GM21390 (cell line): ENCODE results near the gene SAMD3.
"Not testable (repeated sequence)": the region's sequence is repeated elsewhere in the genome, so short reads cannot be mapped to it uniquely, and the experiment has no call there.

Experiments
- ATAC-seq: cut with Tn5 transposase; IDR thresholded peaks from one replicate; pipeline ENCODE4 v1.9.1; 2021; ENCODE audit not compliant: unreplicated experiment

The SAMD3 gene

GRCh38 chr6:130222775-130223174, at the start of gene SAMD3:
Gene SAMD3, minus strand, starts transcription at chr6:130222951. Its CDS starts 7,678 bp downstream, at chr6:130215273.
- no peak for ATAC-seq

- ATAC-seq, result peak; percentile 55
Measured at GRCh38 chr6:130269969-130270635, 47.4 kb upstream of the SAMD3 start.

DNA sequence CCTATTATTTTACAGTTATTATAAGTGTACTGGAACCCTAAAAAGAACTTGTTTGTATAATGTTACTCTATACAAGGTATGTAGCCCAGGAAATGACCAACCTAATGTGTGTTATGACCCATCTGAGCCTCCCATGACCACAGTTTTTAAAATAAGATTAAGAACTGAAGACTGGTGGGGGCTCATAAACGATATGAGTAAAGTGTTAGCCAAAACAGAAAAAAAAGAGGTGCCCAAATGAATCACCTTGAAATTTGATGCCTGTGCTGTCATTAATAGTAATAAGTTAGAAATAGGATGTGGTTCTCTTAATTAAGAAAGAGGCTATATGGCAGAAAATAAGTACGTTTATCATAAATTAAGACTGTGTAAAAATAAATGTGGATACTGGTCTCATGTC, 42.8 kb upstream of the SAMD3 start:
- not testable (repeated sequence) for ATAC-seq

GRCh38 chr6:130262008-130262407, 39.3 kb upstream of the SAMD3 start:
- no peak for ATAC-seq

- not testable (repeated sequence) for ATAC-seq
Measured at GRCh38 chr6:130261558-130261957, 38.8 kb upstream of the SAMD3 start.

GRCh38 chr6:130260614-130261241, 38.0 kb upstream of the SAMD3 start:
- ATAC-seq, result peak; percentile 36

GRCh38 chr6:130260050-130260462, 37.3 kb upstream of the SAMD3 start:
- peak; percentile 59 for ATAC-seq

GRCh38 chr6:130259557-130259956, 36.8 kb upstream of the SAMD3 start:
- ATAC-seq, result peak; percentile 4

GRCh38 chr6:130259140-130259539, 36.4 kb upstream of the SAMD3 start:
- ATAC-seq, result no peak

DNA sequence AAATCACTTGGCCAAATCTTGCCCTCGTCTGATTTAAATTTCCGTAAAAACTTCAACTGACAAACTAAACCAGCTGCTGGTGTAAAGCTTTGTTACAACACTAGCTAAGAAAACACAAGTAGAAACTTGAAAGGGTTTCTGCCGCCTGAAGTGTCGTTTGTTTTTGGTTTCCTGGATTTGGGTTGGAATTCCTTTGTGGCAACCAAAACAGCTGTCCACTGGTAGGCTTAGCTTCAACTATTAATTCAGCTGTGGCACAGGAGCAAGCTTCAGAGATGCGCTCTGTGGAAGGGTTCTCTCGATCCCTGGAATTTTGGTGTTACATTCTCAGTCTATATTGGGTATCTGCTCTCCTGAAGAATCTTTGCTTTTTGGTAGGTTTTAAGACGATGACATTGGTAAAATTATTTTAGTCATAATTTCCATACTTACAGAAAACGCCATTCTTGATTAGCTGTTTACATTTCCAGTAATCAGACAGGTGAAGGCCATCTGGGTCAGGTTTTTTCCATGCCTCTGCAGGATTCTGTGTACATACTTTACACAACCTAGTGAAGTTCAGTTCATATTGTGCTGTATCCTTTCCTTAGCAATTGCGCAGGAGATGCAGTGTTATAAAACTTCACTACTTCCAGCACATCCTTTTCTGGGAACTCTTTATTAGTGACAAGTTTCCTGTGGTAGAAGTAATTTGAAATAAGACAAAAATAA, 29.9 kb upstream of the SAMD3 start:
- no peak for ATAC-seq

DNA sequence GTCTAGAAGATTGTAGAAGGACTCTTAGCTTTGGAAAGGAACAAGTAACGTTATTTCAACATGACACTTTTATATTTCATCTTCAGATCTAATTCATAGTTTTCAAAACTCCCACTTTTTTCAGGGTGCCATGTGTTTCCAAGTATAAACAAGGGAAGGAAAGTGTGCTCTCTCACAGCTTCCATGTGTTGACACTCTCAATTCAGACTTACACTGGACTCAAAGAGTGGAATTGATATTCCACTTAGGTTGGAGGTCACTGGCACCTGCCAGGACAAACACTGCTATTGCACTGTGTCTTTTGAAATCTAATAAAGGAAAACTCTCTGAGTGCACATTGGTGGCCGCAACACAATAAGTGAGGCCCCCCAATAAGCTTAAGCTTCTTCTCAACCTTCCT, 22.5 kb upstream of the SAMD3 start:
- no peak for ATAC-seq

DNA sequence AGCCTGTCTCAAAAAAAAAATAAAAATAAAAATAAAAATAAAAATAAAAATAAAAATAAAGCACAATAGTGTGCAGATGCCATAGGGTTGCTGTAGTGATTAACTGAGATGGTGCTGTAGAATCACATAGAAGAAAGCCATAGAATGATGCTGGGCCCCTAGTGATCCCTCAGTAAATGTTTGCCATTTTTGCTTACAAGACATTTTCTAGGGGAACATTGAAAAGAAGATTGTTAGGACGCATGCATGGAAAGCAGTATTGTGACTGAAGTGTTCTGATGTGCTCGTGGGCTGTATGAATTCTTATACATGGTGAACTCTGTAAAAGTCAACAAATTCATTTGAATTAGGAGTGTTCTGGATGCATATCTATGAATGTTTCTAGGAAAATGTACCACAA, 22.0 kb upstream of the SAMD3 start:
- ATAC-seq, result no peak

GRCh38 chr6:130240232-130240631, 17.5 kb upstream of the SAMD3 start:
- no peak for ATAC-seq

DNA sequence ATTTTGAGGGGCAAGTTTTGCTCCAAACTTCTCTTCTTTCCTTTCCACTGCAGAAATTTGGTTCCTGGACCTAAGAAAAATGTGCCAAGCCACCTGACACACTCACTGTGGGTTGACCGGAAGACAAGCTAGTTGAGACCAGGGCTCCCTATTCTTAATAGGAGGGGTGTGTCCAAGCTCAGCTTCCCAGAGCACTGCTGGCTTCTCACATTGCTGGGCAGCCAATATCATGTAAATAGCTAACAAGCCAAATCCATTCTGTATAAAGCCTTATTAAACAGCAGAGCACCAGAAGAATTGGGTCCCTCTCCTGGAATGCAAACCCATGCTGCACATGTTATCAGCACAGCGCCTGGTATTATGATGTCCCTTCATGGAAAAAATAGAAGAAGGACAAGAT, 17.0 kb upstream of the SAMD3 start:
- ATAC-seq, result no peak

DNA sequence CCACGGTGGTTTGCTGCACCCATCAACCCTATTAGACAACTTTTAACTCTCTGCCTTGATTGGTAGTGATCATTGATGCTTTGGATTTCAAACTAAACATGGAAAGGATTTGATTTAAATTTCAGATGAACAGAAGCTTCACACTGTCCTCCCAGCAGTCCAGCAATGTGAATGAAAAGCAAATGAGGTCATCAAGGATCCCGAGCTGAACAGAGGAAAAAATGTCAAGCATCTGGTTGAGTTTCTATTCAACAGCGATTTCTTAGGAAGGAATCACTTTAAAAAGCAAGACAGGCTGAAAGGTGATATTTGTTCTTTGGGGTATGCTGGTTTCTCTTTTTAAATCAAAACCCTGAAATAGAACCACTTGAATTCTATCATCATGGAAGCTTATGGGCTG, 10.6 kb upstream of the SAMD3 start:
- no peak for ATAC-seq

- not testable (repeated sequence) for ATAC-seq
Measured at GRCh38 chr6:130230531-130230930, 7.8 kb upstream of the SAMD3 start.

GRCh38 chr6:130229645-130230044, 6.9 kb upstream of the SAMD3 start:
- no peak for ATAC-seq

- ATAC-seq, result peak; percentile 98
Measured at GRCh38 chr6:130223508-130223907, 757 bp upstream of the SAMD3 start.

DNA sequence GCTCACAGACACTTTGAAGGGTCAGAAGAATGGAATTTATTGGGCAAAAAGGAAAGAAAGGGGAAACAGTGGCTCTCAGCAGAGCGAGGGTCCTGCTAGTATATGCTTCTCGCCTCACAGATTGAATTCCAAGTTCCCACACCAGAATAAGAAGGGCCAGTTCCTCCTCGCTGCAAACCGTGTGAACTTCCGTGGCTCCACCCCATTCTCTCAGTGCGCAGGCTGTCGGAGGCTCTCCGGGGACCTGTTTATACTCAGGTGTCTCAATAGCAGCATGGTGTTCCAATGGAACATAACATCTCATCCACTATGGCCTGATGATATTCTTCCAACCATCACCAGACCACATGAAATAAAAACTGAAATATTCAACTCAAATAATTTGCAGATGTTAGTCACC, 4.6 kb downstream of the SAMD3 start:
- no peak for ATAC-seq

DNA sequence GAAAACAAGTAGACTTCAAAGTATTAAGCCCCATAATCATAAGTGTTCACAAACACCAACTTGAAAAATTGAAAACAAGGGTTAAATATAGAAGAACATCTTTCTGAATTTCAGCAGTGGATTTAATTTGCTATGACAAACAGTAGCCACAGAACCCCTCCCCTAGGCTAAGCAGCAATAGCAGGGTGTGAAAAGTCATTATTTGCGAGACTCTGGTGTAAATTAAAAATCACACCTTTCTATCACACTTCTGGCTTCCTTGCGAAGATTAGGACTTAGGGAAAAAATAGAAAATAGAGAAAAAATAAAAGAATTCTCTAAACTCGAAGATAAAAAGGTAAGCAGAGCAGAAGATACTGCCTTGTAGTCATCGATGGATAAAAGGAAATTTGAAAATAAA, 6.1 kb downstream of the SAMD3 start:
- no peak for ATAC-seq

- peak; percentile 52 for ATAC-seq
Measured at GRCh38 chr6:130215526-130215925, 7.2 kb downstream of the SAMD3 start.

DNA sequence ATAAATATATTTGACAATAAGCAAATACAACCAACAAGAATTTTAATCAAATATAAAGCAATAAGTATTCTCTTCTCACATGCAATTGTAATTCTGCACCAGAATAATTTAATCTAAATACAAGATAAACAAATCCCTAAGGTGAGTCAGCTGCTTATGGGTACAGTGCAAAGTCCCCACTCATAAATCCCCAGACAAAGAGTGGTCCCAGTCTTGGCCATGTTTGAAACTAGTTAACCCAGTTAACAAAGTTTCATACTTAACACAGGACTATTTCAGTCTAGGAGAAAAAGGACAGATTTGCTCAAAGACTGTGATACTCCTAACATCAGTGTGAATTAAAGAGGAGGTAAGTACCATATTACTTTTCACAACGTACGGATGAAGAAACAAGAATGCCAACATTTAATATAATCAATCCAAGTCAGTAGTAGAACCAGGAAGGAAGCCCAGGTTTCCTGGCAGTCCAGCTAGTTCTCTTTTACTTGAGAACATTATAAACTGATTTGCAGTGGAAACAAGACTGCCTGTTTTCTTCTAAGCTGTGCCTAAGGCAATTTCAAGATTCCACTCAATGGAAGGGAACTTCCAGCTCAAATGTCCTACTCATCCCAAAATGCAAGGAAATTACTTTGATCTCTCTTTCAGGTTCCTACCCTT, 10.4 kb downstream of the SAMD3 start:
- no peak for ATAC-seq
